HCT116 (cell line): ENCODE measurements around the gene ATP5PD. TPM values are rescaled to one million over a fixed set of nuclear protein-coding genes. Genes with fewer than 3 reads are reported as not detected.

Source experiments
- ATAC-seq: fragments of 200-7000 bp; cut with Tn5 transposase; 2 replicates; pipeline ENCODE4 v1.9.1; 2020; ENCODE audit warnings: mild to moderate bottlenecking, moderate library complexity
- BruUV-seq: library from RNA; stranded (reverse); fragments of 400-500 nt; replicated peaks from 2 replicates; lab custom pipeline; 2021; lab: Mats Ljungman, UMichigan
- CTCF ChIA-PET: fragments of 300-600 bp; sonication (Branson Sonifier 250); formaldehyde crosslinking; loops from one replicate; lab custom pipeline; 2021; ENCODE audit warnings: antibody characterized with exemption; lab: Charles Lee
- POLR2A ChIA-PET: fragments of 300-600, 350-600 bp; sonication (Branson Sonifier 250); formaldehyde crosslinking; loops from one replicate; lab custom pipeline; 2021; ENCODE audit warnings: antibody characterized with exemption; lab: Charles Lee
- RAD21 ChIA-PET, 2 experiments: fragments of 300-600 bp; sonication (Branson Sonifier 250); formaldehyde crosslinking; loops; one replicate each; lab custom pipeline; 2023; ENCODE audit warnings: low total read pairs in 2 of 2; ENCODE audit not compliant: uncharacterized antibody in 2 of 2, unreplicated experiment in 2 of 2, low non-redundant PET in 1 of 2; lab: Charles Lee
- DNase-seq: peaks from one replicate; pipeline ENCODE4 v3.0.0-alpha.2; 2010; ENCODE audit warnings: low read depth, low spot score
- H2AFZ ChIP-seq: fragments of 200-600 bp; shearing (Covaris generic), sonication (generic); 2 replicates; pipeline ENCODE4 v1.6.1; 2017; ENCODE audit warnings: low read depth, mixed run types, mixed read lengths, antibody characterized with exemption, low read length; ENCODE audit not compliant: poor library complexity, severe bottlenecking
- H3K27ac ChIP-seq: 2 replicates; pipeline ENCODE4 v1.5.1; 2012; ENCODE audit warnings: low read depth, low read length
- H3K27me3 ChIP-seq: fragments of 200-600 bp; sonication (generic); 2 replicates; pipeline ENCODE4 v1.6.1; 2016; ENCODE audit warnings: mixed run types, low read length, mixed read lengths; ENCODE audit not compliant: insufficient read depth
- H3K36me3 ChIP-seq, 2 experiments: fragments of 200-500 bp in 1 of 2; fragments of 200-600 bp in 1 of 2; sonication (Bioruptor generic) in 1 of 2; sonication (generic) in 1 of 2; 2 replicates each; pipeline versions ENCODE4 v1.5.1 to v1.6.1; 2014 to 2016; ENCODE audit warnings: low read length in 2 of 2, inconsistent platforms in 1 of 2, mixed read lengths in 1 of 2, mixed run types in 1 of 2; ENCODE audit not compliant: insufficient read depth in 2 of 2, control insufficient read depth in 1 of 2
- H3K4me1 ChIP-seq, 2 experiments: fragments of 200-600 bp in 1 of 2; sonication (generic) in 1 of 2; 2 replicates each; pipeline versions ENCODE4 v1.5.1 to v1.6.1; 2012 to 2017; ENCODE audit warnings: low read length in 2 of 2, inconsistent platforms in 1 of 2, mild to moderate bottlenecking in 1 of 2, mixed read lengths in 1 of 2, mixed run types in 1 of 2, moderate library complexity in 1 of 2; ENCODE audit not compliant: insufficient read depth in 2 of 2, control insufficient read depth in 1 of 2
- H3K4me2 ChIP-seq: fragments of 200-600 bp; sonication (generic); 2 replicates; pipeline ENCODE4 v1.6.1; 2017; ENCODE audit warnings: mixed run types, low read length, mixed read lengths
- H3K4me3 ChIP-seq, 2 experiments: fragments of 200-600 bp in 1 of 2; sonication (generic) in 1 of 2; replicated peaks in 1 of 2; 2 replicates each; pipeline ENCODE4 v1.5.1; 2011 to 2016; ENCODE audit warnings: low read length in 2 of 2, control low read depth in 1 of 2, low read depth in 1 of 2, mild to moderate bottlenecking in 1 of 2, mixed read lengths in 1 of 2, mixed run types in 1 of 2
- H3K79me2 ChIP-seq: fragments of 200-600 bp; sonication (generic); 2 replicates; pipeline ENCODE4 v1.6.1; 2017; ENCODE audit warnings: mild to moderate bottlenecking, mixed run types, low read length, moderate library complexity, mixed read lengths; ENCODE audit not compliant: insufficient read depth
- H3K9ac ChIP-seq: fragments of 200-600 bp; sonication (generic); 2 replicates; pipeline ENCODE4 v1.6.1; 2016; ENCODE audit warnings: low read length, mixed read lengths
- H3K9me2 ChIP-seq: fragments of 200-600 bp; sonication (generic), shearing (Covaris generic); 2 replicates; pipeline ENCODE4 v1.6.1; 2017; ENCODE audit warnings: mixed run types, mild to moderate bottlenecking, moderate library complexity; ENCODE audit not compliant: insufficient read depth
- H3K9me3 ChIP-seq, 2 experiments: fragments of 200-500 bp in 1 of 2; fragments of 200-600 bp in 1 of 2; sonication (Bioruptor generic) in 1 of 2; sonication (generic) in 1 of 2; 2 replicates each; pipeline ENCODE4 v1.6.1; 2014 to 2017; ENCODE audit warnings: low read length in 2 of 2, mixed read lengths in 2 of 2, inconsistent platforms in 1 of 2, low read depth in 1 of 2, mild to moderate bottlenecking in 1 of 2, mixed run types in 1 of 2, moderate library complexity in 1 of 2; ENCODE audit not compliant: control insufficient read depth in 1 of 2, insufficient read depth in 1 of 2
- H4K20me1 ChIP-seq: fragments of 200-600 bp; sonication (generic), shearing (Covaris generic); 2 replicates; pipeline ENCODE4 v1.6.1; 2017; ENCODE audit warnings: mixed run types, mild to moderate bottlenecking, moderate library complexity; ENCODE audit not compliant: insufficient read depth
- CBX3 ChIP-seq: IDR thresholded peaks from 2 replicates; pipeline ENCODE4 v1.6.1; 2012; ENCODE audit warnings: low read depth
- CEBPB ChIP-seq: IDR thresholded peaks from 2 replicates; pipeline ENCODE4 v1.6.1; 2012; ENCODE audit warnings: low read depth
- FOSL1 ChIP-seq: IDR thresholded peaks from 2 replicates; pipeline ENCODE4 v1.6.1; 2012; ENCODE audit warnings: low read depth
- POLR2AphosphoS5 ChIP-seq: IDR thresholded peaks from 2 replicates; pipeline ENCODE4 v1.6.1; 2011; ENCODE audit warnings: mild to moderate bottlenecking, low read depth, low read length, moderate library complexity
- SRF ChIP-seq: IDR thresholded peaks from 2 replicates; pipeline ENCODE4 v1.6.1; 2012; ENCODE audit warnings: low read depth
- TCF7L2 ChIP-seq: IDR thresholded peaks from 2 replicates; pipeline ENCODE4 v1.7.0; 2011; ENCODE audit warnings: borderline replicate concordance, inconsistent platforms; ENCODE audit not compliant: insufficient read depth, insufficient read length; ENCODE audit errors: extremely low read depth
- YY1 ChIP-seq: IDR thresholded peaks from 2 replicates; pipeline ENCODE4 v1.6.1; 2011; ENCODE audit warnings: low read length, low read depth, moderate library complexity, mild to moderate bottlenecking; ENCODE audit not compliant: insufficient replicate concordance; ENCODE audit errors: extremely low read depth
- intact Hi-C: fragments of 100-400 bp; cut with micrococcal nuclease; formaldehyde crosslinking; loops from 2 replicates; pipeline ENCODE4 v1.10.0; 2022
- total RNA-seq: library from RNA; stranded (reverse); gene quantifications from one replicate; pipeline ENCODE4 v1.2.1, GENCODE V29; 2021; ENCODE audit not compliant: unreplicated experiment

ATP5PD gene
- total RNA-seq, 1 experiment from 2014 or later, result 407 TPM

GRCh38 chr17:75087182-75087557 lies 40.4 kb upstream of the ATP5PD start:
- peak overlapping the region; percentile 97 for H3K9ac ChIP-seq
- H3K27me3 ChIP-seq, result no peaks in the 10 kb centered on the region
- peak overlapping the region; percentile 76 to 83 for H3K4me3 ChIP-seq
- peaks cover 42% of the 10 kb centered on the region for H3K79me2 ChIP-seq
- peak overlapping the region; percentile 92 for H3K4me2 ChIP-seq
- no peaks in the 10 kb centered on the region for H3K9me3 ChIP-seq
- intact Hi-C loops, result loop anchor here (1.0 kb wide), 1 partner anchor 9 kb away; no protein-coding TSS in a partner anchor
- CTCF ChIA-PET, result interaction anchor here (0.6 to 2.6 kb wide), 10 partner anchors 8 to 125 kb away, joined by 3 to 12 read pairs (median 4); partner anchors contain the start of gene NT5C
- H4K20me1 ChIP-seq, result no peaks in the 10 kb centered on the region
- POLR2A ChIA-PET, result interaction anchor here (1.0 to 2.1 kb wide), 14 partner anchors 9 to 184 kb away, joined by 3 to 21 read pairs (median 6); partner anchors contain the start of genes ARMC7 and MIF4GD
- peak overlapping the region; percentile 99 for H3K27ac ChIP-seq
- no peak for DNase-seq
- RAD21 ChIA-PET, result interaction anchor here (1.0 to 1.3 kb wide), 4 partner anchors 9 to 52 kb away, joined by 3 read pairs; no protein-coding TSS in a partner anchor
- no peaks in the 10 kb centered on the region; a peak in 1 of 4 replicates for H3K36me3 ChIP-seq
- no peaks in the 10 kb centered on the region for H3K9me2 ChIP-seq
- H3K4me1 ChIP-seq, result peaks cover 74 to 89% of the 10 kb centered on the region in 2 experiments
- TF ChIP-seq CBX3 (no peak), SRF (no peak), POLR2AphosphoS5 (no peak)
- no peak overlapping the region for H2AFZ ChIP-seq
- BruUV-seq, result no TSS peak
- ATAC-seq, result peak; percentile 15

DNA sequence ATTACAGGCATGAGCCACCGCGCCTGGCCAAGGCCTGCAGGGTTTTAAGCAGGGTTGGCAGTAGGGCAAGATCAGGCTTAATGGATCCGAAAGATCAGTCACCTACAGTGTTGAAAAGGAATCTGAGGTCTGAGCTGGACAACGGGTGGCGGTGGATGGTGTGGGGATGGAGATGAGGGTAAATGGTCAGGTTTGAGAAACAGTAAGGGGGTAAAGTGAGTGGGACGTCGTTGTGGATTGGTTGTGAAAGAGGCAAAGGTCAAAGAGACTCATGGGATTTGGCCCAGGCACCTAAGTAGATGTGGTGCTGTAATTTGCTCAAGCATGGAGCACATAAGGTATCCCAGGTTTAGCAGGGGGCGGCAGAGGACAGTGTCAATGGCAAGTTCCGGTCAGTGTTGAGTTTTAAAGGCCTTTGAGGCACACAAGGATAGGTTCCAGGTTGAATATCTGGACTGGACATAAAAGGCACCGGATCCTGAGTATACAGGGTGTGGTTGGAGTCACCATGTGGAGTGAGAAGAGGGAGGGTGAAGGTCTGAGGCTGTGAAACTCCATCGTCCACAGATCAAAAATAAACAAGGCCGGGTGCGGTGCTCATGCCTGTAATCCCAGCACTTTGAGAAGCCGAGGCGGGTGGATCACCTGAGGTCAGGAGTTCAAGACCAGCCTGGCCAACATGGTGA lies 39.9 kb upstream of the ATP5PD start:
- H3K27me3 ChIP-seq, result no peaks in the 10 kb centered on the region
- intact Hi-C loops, result loop anchor here (1.0 kb wide), 1 partner anchor 10 kb away; no protein-coding TSS in a partner anchor
- no peaks in the 10 kb centered on the region for H3K9me2 ChIP-seq
- no peaks in the 10 kb centered on the region for H4K20me1 ChIP-seq
- H3K9ac ChIP-seq, result peak overlapping the region; percentile 97
- peaks cover 75 to 88% of the 10 kb centered on the region in 2 experiments for H3K4me1 ChIP-seq
- peaks cover 37% of the 10 kb centered on the region for H3K79me2 ChIP-seq
- no peaks in the 10 kb centered on the region for H3K9me3 ChIP-seq
- TF ChIP-seq CEBPB (no peak), TCF7L2 (peak; percentile 63), YY1 (no peak), FOSL1 (no peak)
- ChIA-PET POLR2A (interaction anchor here (0.7 to 2.1 kb wide), 10 partner anchors 8 to 184 kb away, joined by 3 to 15 read pairs (median 6); partner anchors contain the start of gene MIF4GD), RAD21 (interaction anchor here in 1 of 2 experiments (1.1 kb wide), 1 partner anchor 8 kb away, joined by 3 read pairs; no protein-coding TSS in a partner anchor), CTCF (interaction anchor here (0.6 to 2.6 kb wide), 7 partner anchors 8 to 125 kb away, joined by 3 to 12 read pairs (median 5); partner anchors contain the start of gene NT5C)
- peak; percentile 10 for ATAC-seq
- H2AFZ ChIP-seq, result no peak overlapping the region
- peak overlapping the region; percentile 92 for H3K4me2 ChIP-seq
- DNase-seq, result no peak
- peak overlapping the region; percentile 76 to 83 for H3K4me3 ChIP-seq
- peak overlapping the region; percentile 99 for H3K27ac ChIP-seq
- BruUV-seq, result TSS peak; percentile 73
- no peaks in the 10 kb centered on the region; a peak in 1 of 4 replicates for H3K36me3 ChIP-seq
